ENCODE data around the gene KRTAP10-6. TPM values are rescaled to one million over a fixed set of nuclear protein-coding genes. Genes with fewer than 3 reads are reported as not detected.
"Not testable (repeated sequence)": the region's sequence is repeated elsewhere in the genome, so short reads cannot be mapped to it uniquely, and the experiment has no call there.

The KRTAP10-6 gene
- polyA plus RNA-seq (ENCODE audit: insufficient read length in 10 of 10) = not detected
- long read RNA-seq, donor 1 = 0 reads
- long read RNA-seq, donor 2 = 0 reads
- long read RNA-seq, donor 3 = 0 reads
- long read RNA-seq, donor 4 = 0 reads
- long read RNA-seq, donor 5 = 0 reads
- long read RNA-seq, donor 6 = 0 reads
- long read RNA-seq, donor 7 = 0 reads
- long read RNA-seq, donor 8 = 0 reads
- long read RNA-seq, donor 9 = 0 reads

- DNase-seq = no peak
These were observed at the start of gene KRTAP10-6 for GRCh38 chr21:44592446-44593311. TSS of gene KRTAP10-6 (minus strand) at chr21:44592505. CDS start at chr21:44592484, 21 bp downstream.

- DNase-seq = no peak
These were observed 48.5 kb upstream of the KRTAP10-6 start for GRCh38 chr21:44640761-44641160.

- DNase-seq = no peak
These were observed 47.0 kb upstream of the KRTAP10-6 start for GRCh38 chr21:44639331-44639655.

GRCh38 chr21:44638506-44639330 lies 46.4 kb upstream of the KRTAP10-6 start:
- not testable (repeated sequence) for DNase-seq

GRCh38 chr21:44637851-44638348 lies 45.6 kb upstream of the KRTAP10-6 start:
- DNase-seq = not testable (repeated sequence)

GRCh38 chr21:44637018-44637850 lies 44.9 kb upstream of the KRTAP10-6 start, which contains the start of gene KRTAP10-10:
TSS of gene KRTAP10-10 (plus strand) at chr21:44637356. CDS start at chr21:44637418, 62 bp downstream.
- no peak for DNase-seq

GRCh38 chr21:44636209-44637017 lies 44.1 kb upstream of the KRTAP10-6 start:
- DNase-seq = no peak

- DNase-seq = no peak
These were observed 39.8 kb upstream of the KRTAP10-6 start for GRCh38 chr21:44632067-44632466.

- no peak for DNase-seq
These were observed 38.1 kb upstream of the KRTAP10-6 start for GRCh38 chr21:44630440-44630839.

- DNase-seq = no peak
These were observed 36.5 kb upstream of the KRTAP10-6 start for GRCh38 chr21:44628707-44629391.

GRCh38 chr21:44627831-44628233 lies 35.5 kb upstream of the KRTAP10-6 start:
- DNase-seq = not testable (repeated sequence)

GRCh38 chr21:44627181-44627822 lies 35.0 kb upstream of the KRTAP10-6 start:
- not testable (repeated sequence) for DNase-seq

GRCh38 chr21:44626673-44627143 lies 34.4 kb upstream of the KRTAP10-6 start, which contains the start of gene KRTAP10-9:
TSS of gene KRTAP10-9 (plus strand) at chr21:44627093. CDS start at chr21:44627172, 79 bp downstream.
- no peak for DNase-seq

GRCh38 chr21:44626262-44626661 lies 34.0 kb upstream of the KRTAP10-6 start:
- DNase-seq = no peak

- no peak for DNase-seq
These were observed 33.5 kb upstream of the KRTAP10-6 start for GRCh38 chr21:44625756-44626155.

GRCh38 chr21:44623575-44623974 lies 31.3 kb upstream of the KRTAP10-6 start:
- no peak for DNase-seq

- no peak for DNase-seq
These were observed 27.6 kb upstream of the KRTAP10-6 start for GRCh38 chr21:44619886-44620285.

- DNase-seq = no peak
These were observed 26.6 kb upstream of the KRTAP10-6 start for GRCh38 chr21:44618909-44619308.

GRCh38 chr21:44618504-44618903 lies 26.2 kb upstream of the KRTAP10-6 start:
- DNase-seq = no peak

Measured in muscle of back (tissue), 13 donors.